ENCODE results near the gene CRCP. TPM values are rescaled to one million over a fixed set of nuclear protein-coding genes. Genes with fewer than 3 reads are reported as not detected.

CRCP gene
- total and polyA plus RNA-seq, 2 experiments from 2014 or later: 36.1 to 43.4 TPM

- no peak for ATAC-seq
- Histone ChIP-seq H3K4me1 (ENCODE audit: insufficient read depth) (no peaks in the 10 kb centered on the region), H3K27ac (ENCODE audit: low read depth) (no peak overlapping the region)
Observed at GRCh38 chr7:66189695-66190503, 75.3 kb downstream of the CRCP start.

GRCh38 chr7:66190504-66190857, 75.8 kb downstream of the CRCP start:
- H3K9me2 ChIP-seq (ENCODE audit: insufficient read depth): no peaks in the 10 kb centered on the region
- TF ChIP-seq ZNF462 (CRISPR knock-in tag; IDR thresholded peaks at IDR 0.05) (no peak), ZNF114 (CRISPR knock-in tag; IDR thresholded peaks at IDR 0.05) (no peak), REST (IDR thresholded peaks at IDR 0.05; ENCODE audit: unreplicated experiment) (no peak), JUNB (IDR thresholded peaks at IDR 0.05; ENCODE audit: unreplicated experiment) (no peak), EZH2 (IDR thresholded peaks at IDR 0.05; ENCODE audit: low read depth, unreplicated experiment) (no peak), STAT1 (IDR thresholded peaks at IDR 0.05; ENCODE audit: unreplicated experiment) (no peak), ETS1 (IDR thresholded peaks at IDR 0.05) (no peak), NANOG (IDR thresholded peaks at IDR 0.05; ENCODE audit: borderline replicate concordance) (no peak), CREB1 (CRISPR knock-in tag; IDR thresholded peaks at IDR 0.05; ENCODE audit: low read depth) (no peak), EZH2phosphoT487 (IDR thresholded peaks at IDR 0.05; ENCODE audit: unreplicated experiment) (no peak)

More at GRCh38 chr7:66189695-66190503, 75.3 kb downstream of the CRCP start:
- no peaks in the 10 kb centered on the region for H3F3A ChIP-seq (replicated peaks; ENCODE audit: low read depth)
- no peaks in the 10 kb centered on the region for H3K79me2 ChIP-seq (replicated peaks; ENCODE audit: insufficient read depth)
- Mint-ChIP-seq H3K36me3 (ENCODE audit: low read depth) (no peaks in the 10 kb centered on the region; the same call in 2 of the 3 replicates), H3K9me3 (peaks cover 7% of the 10 kb centered on the region; the same call in 2 of the 3 replicates), H3K27me3 (ENCODE audit: insufficient read depth, low read depth, poor library complexity) (peaks cover 10% of the 10 kb centered on the region), H3K27ac (no peak overlapping the region), H3K4me1 (no peaks in the 10 kb centered on the region), H3K4me3 (no peak overlapping the region)
- no peak for DNase-seq (ENCODE audit: low spot score)
- no peak overlapping the region for H3K4me3 ChIP-seq
- no peaks in the 10 kb centered on the region for H3K36me3 ChIP-seq (ENCODE audit: insufficient read depth)
- no peaks in the 10 kb centered on the region for H3K9me2 ChIP-seq (ENCODE audit: insufficient read depth)
- no peaks in the 10 kb centered on the region for H4K20me1 ChIP-seq (replicated peaks; ENCODE audit: insufficient read depth)
- H2AFZ ChIP-seq: peak overlapping the region; percentile 74; the same call in 1 of the 2 replicates
- no peaks in the 10 kb centered on the region for H3K27me3 ChIP-seq (ENCODE audit: insufficient read depth)
- H3K4me2 ChIP-seq: no peak overlapping the region
- TF ChIP-seq ZNF114 (CRISPR knock-in tag; IDR thresholded peaks at IDR 0.05): no peak

More at GRCh38 chr7:66190504-66190857, 75.8 kb downstream of the CRCP start:
- Mint-ChIP-seq H3K36me3 (ENCODE audit: low read depth) (no peaks in the 10 kb centered on the region), H3K9me3 (peaks cover 5% of the 10 kb centered on the region; the same call in 2 of the 3 replicates), H3K27ac (no peak overlapping the region), H3K27me3 (ENCODE audit: insufficient read depth, low read depth, poor library complexity) (peaks cover 10% of the 10 kb centered on the region), H3K4me1 (no peaks in the 10 kb centered on the region), H3K4me3 (no peak overlapping the region)
- no peaks in the 10 kb centered on the region for H3K4me1 ChIP-seq (ENCODE audit: insufficient read depth)
- no peak overlapping the region for H3K27ac ChIP-seq (ENCODE audit: low read depth)
- H3K27me3 ChIP-seq (ENCODE audit: insufficient read depth): no peaks in the 10 kb centered on the region
- no peaks in the 10 kb centered on the region for H4K20me1 ChIP-seq (replicated peaks; ENCODE audit: insufficient read depth)
- no peaks in the 10 kb centered on the region for H3K79me2 ChIP-seq (replicated peaks; ENCODE audit: insufficient read depth)
- no peak overlapping the region for H3K4me2 ChIP-seq
- no peaks in the 10 kb centered on the region for H3K36me3 ChIP-seq (ENCODE audit: insufficient read depth)
- H3K4me3 ChIP-seq: no peak overlapping the region
- H2AFZ ChIP-seq: peak overlapping the region; percentile 74; the same call in 1 of the 2 replicates
- no peaks in the 10 kb centered on the region for H3F3A ChIP-seq (replicated peaks; ENCODE audit: low read depth)
- ATAC-seq: no peak
- no peak for DNase-seq (ENCODE audit: low spot score)
